Natural killer cell (primary cell): ENCODE results near the gene UGT2B7. TPM values are rescaled to one million over a fixed set of nuclear protein-coding genes. Genes with fewer than 3 reads are reported as not detected.

Experiments used
- total RNA-seq, 4 donors: library from RNA; stranded (reverse); fragments of 120-200 nt in 1 of 4; gene quantifications; one replicate each; pipeline versions ENCODE4 v1.2.3 to v1.2.4, GENCODE V29; 2013 to 2022

Gene UGT2B7
- total RNA-seq, 3 donors from 2014 or later (not counting 1 experiment from before 2014, with no cell fraction given): not detected

Other genes starting within 250 kb of the UGT2B7 start
- gene UGT2A3, start 144.7 kb upstream of the UGT2B7 start, total RNA-seq: not detected
- gene UGT2B11, start 118.3 kb downstream of the UGT2B7 start, total RNA-seq: not detected
- not detected for gene UGT2B28, start 184.0 kb downstream of the UGT2B7 start, total RNA-seq